Measurements from ENCODE around the gene C22orf42.
A peak's percentile ranks its signal among the peaks of the same experiment; 100 is the strongest.

C22orf42 gene

GRCh38 chr22:32132783-32133182 is 26.3 kb downstream of the C22orf42 start:
- no peak for DNase-seq

- no peak for DNase-seq
Measured at GRCh38 chr22:32132126-32132525, 27.0 kb downstream of the C22orf42 start.

GRCh38 chr22:32130464-32130863 is 28.6 kb downstream of the C22orf42 start:
- no peak for DNase-seq

GRCh38 chr22:32127904-32128303 is 31.2 kb downstream of the C22orf42 start:
- no peak for DNase-seq

- DNase-seq, result no peak
Measured at GRCh38 chr22:32123657-32124056, 35.4 kb downstream of the C22orf42 start.

GRCh38 chr22:32122899-32123298 is 36.2 kb downstream of the C22orf42 start:
- DNase-seq, result no peak

- no peak for DNase-seq
Measured at GRCh38 chr22:32120603-32121002, 38.5 kb downstream of the C22orf42 start.

GRCh38 chr22:32119568-32120235 is 39.4 kb downstream of the C22orf42 start:
- no peak for DNase-seq

- DNase-seq, result no peak
Measured at GRCh38 chr22:32112380-32112779, 46.7 kb downstream of the C22orf42 start.

GRCh38 chr22:32106930-32107329 is 52.2 kb downstream of the C22orf42 start:
- no peak for DNase-seq

GRCh38 chr22:32103658-32104315 is 55.3 kb downstream of the C22orf42 start:
- peak in 1 of 2 experiments; percentile 47 for DNase-seq

- DNase-seq, result no peak
Measured at GRCh38 chr22:32100711-32101110, 58.4 kb downstream of the C22orf42 start.

Measured in NCI-H524 (cell line).